H1 (cell line): ENCODE results near the gene TCAP.

Experiments used
- EP300 ChIP-seq, 2 experiments: IDR thresholded peaks; 1 replicate in 1 of 2; 2 replicates in 1 of 2; pipeline ENCODE4 v1.6.1; 2011 to 2012; ENCODE audit warnings: low read depth in 2 of 2, low read length in 2 of 2, mild to moderate bottlenecking in 2 of 2, borderline replicate concordance in 1 of 2, inconsistent platforms in 1 of 2, moderate library complexity in 1 of 2
- EZH2 ChIP-seq: fragments of 200-600 bp; sonication (generic); IDR thresholded peaks from 2 replicates; pipeline ENCODE4 v1.7.1; 2012; ENCODE audit warnings: low read depth, mild to moderate bottlenecking, moderate library complexity, low read length, inconsistent platforms; ENCODE audit not compliant: severe bottlenecking
- RAD21 ChIP-seq, 2 experiments: IDR thresholded peaks in 1 of 2; conservative IDR thresholded peaks in 1 of 2; 2 replicates each; pipeline ENCODE4 v1.6.1; 2011; ENCODE audit warnings: low read depth in 2 of 2, low read length in 2 of 2, improper control_type of control experiment in 1 of 2, inconsistent platforms in 1 of 2, mild to moderate bottlenecking in 1 of 2, moderate library complexity in 1 of 2

DNA sequence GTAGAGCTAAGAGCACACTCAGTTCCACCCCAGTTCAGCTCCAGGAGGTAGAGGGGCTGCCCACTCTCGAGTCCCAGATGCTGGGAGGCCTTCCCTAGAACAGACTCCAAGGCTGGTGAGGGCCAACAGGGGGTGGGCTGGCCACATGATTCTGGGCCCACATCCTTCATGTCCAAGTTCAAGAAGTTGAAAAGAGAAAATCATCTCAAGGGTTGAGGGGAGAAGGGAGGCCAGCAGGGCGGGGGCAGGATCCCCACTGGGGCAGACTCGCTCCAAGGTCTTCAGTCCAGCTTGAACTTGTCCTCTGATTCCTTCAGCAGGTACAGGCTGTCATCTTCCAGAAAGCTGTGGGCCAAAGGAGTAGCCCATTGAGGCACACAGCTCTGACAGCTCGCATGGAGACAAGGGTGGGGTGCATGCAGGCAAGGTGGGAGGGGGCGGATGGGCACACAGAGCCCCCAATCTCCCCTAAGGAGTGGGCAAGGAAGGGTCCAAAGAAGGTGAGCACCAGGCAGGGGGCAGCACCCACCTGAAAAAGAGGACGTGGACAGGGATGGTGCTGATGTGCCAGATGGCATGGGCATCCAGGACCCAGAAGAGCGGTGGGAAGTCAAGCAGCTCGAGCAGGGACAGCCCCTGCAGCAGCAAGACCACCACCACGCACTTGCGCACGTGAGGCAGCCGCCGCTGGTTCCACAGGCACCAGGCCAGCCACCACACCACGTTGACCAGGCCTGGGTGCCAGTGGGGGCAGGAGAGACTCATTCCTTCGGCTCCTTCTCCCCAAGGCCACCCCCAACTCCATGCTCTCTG lies 7.6 kb downstream of the TCAP start:
- TF ChIP-seq EP300 (IDR thresholded peaks at IDR 0.05; ENCODE audit: borderline replicate concordance in 1 of 2, low read depth in 2 of 2, low read length in 2 of 2) (no peak), RAD21 (IDR thresholded peaks at IDR 0.05 in 1 of 2, conservative IDR thresholded peaks at IDR 0.05 in 1 of 2; ENCODE audit: low read depth in 2 of 2, low read length in 2 of 2) (no peak), EZH2 (no peak)
